ENCODE data around the gene CACFD1. TPM values are rescaled to one million over a fixed set of nuclear protein-coding genes. Genes with fewer than 3 reads are reported as not detected.

CACFD1 gene
- total and polyA plus RNA-seq, 9 donors = 11.1 to 21.5 (median 15.3) TPM

- Histone ChIP-seq H3K9me3 (replicated peaks; ENCODE audit: control insufficient read depth, low read depth, low read length) (no peaks in the 10 kb centered on the region), H3K27me3 (ENCODE audit: control insufficient read depth, insufficient read depth, low read length) (peaks cover 4% of the 10 kb centered on the region), H3K36me3 (ENCODE audit: control insufficient read depth, insufficient read depth, low read length) (peaks cover 2% of the 10 kb centered on the region), H3K4me1 (ENCODE audit: control insufficient read depth, insufficient read depth, low read length) (peaks cover 67% of the 10 kb centered on the region), H3K27ac (ENCODE audit: low read length) (no peak overlapping the region), H3K4me3 (ENCODE audit: low read length) (no peak overlapping the region)
- 55% methylated on average over 25 of the region's 27 CpGs for WGBS (ENCODE audit: insufficient coverage)
- DNase-seq = no peak
These were observed 51.2 kb downstream of the CACFD1 start for GRCh38 chr9:133510926-133511505.

GRCh38 chr9:133511607-133512006 lies 51.8 kb downstream of the CACFD1 start:
- Histone ChIP-seq H3K4me1 (ENCODE audit: control insufficient read depth, insufficient read depth, low read length) (peaks cover 64% of the 10 kb centered on the region), H3K27ac (ENCODE audit: low read length) (no peak overlapping the region), H3K36me3 (ENCODE audit: control insufficient read depth, insufficient read depth, low read length) (peaks cover 2% of the 10 kb centered on the region), H3K4me3 (ENCODE audit: low read length) (no peak overlapping the region), H3K27me3 (ENCODE audit: control insufficient read depth, insufficient read depth, low read length) (peaks cover 4% of the 10 kb centered on the region), H3K9me3 (replicated peaks; ENCODE audit: control insufficient read depth, low read depth, low read length) (no peaks in the 10 kb centered on the region)
- WGBS (ENCODE audit: insufficient coverage) = 79% methylated on average over 9 of the region's 10 CpGs
- DNase-seq = no peak

GRCh38 chr9:133512253-133513213 lies 52.8 kb downstream of the CACFD1 start:
- no peak overlapping the region for H3K27ac ChIP-seq (ENCODE audit: low read length)
- peaks cover 58% of the 10 kb centered on the region for H3K4me1 ChIP-seq (ENCODE audit: control insufficient read depth, insufficient read depth, low read length)
- no peak overlapping the region for H3K4me3 ChIP-seq (ENCODE audit: low read length)
- peaks cover 2% of the 10 kb centered on the region for H3K36me3 ChIP-seq (ENCODE audit: control insufficient read depth, insufficient read depth, low read length)
- no peak for DNase-seq
- WGBS (ENCODE audit: insufficient coverage) = 87% methylated on average over 15 of the region's 19 CpGs
- H3K9me3 ChIP-seq (replicated peaks; ENCODE audit: control insufficient read depth, low read depth, low read length) = no peaks in the 10 kb centered on the region
- peaks cover 4% of the 10 kb centered on the region for H3K27me3 ChIP-seq (ENCODE audit: control insufficient read depth, insufficient read depth, low read length)

GRCh38 chr9:133513214-133514100 lies 53.7 kb downstream of the CACFD1 start:
- H3K4me1 ChIP-seq (ENCODE audit: control insufficient read depth, insufficient read depth, low read length) = peaks cover 58% of the 10 kb centered on the region
- H3K9me3 ChIP-seq (replicated peaks; ENCODE audit: control insufficient read depth, low read depth, low read length) = no peaks in the 10 kb centered on the region
- H3K27ac ChIP-seq (ENCODE audit: low read length) = no peak overlapping the region
- WGBS (ENCODE audit: insufficient coverage) = 46% methylated on average over 13 of the region's 28 CpGs
- DNase-seq = no peak
- peaks cover 4% of the 10 kb centered on the region for H3K27me3 ChIP-seq (ENCODE audit: control insufficient read depth, insufficient read depth, low read length)
- H3K36me3 ChIP-seq (ENCODE audit: control insufficient read depth, insufficient read depth, low read length) = peaks cover 2% of the 10 kb centered on the region
- H3K4me3 ChIP-seq (ENCODE audit: low read length) = no peak overlapping the region

- H3K9me3 ChIP-seq (replicated peaks; ENCODE audit: control insufficient read depth, low read depth, low read length) = no peaks in the 10 kb centered on the region
- H3K4me1 ChIP-seq (ENCODE audit: control insufficient read depth, insufficient read depth, low read length) = peaks cover 49% of the 10 kb centered on the region
- peak; percentile 78 for DNase-seq
- H3K36me3 ChIP-seq (ENCODE audit: control insufficient read depth, insufficient read depth, low read length) = peaks cover 2% of the 10 kb centered on the region
- no peak overlapping the region for H3K27ac ChIP-seq (ENCODE audit: low read length)
- peaks cover 2% of the 10 kb centered on the region for H3K27me3 ChIP-seq (ENCODE audit: control insufficient read depth, insufficient read depth, low read length)
- 43% methylated on average over 9 of the region's 14 CpGs for WGBS (ENCODE audit: insufficient coverage)
- no peak overlapping the region for H3K4me3 ChIP-seq (ENCODE audit: low read length)
These were observed 54.9 kb downstream of the CACFD1 start for GRCh38 chr9:133514460-133515239.

- H3K9me3 ChIP-seq (replicated peaks; ENCODE audit: control insufficient read depth, low read depth, low read length) = no peaks in the 10 kb centered on the region
- peaks cover 43% of the 10 kb centered on the region for H3K4me1 ChIP-seq (ENCODE audit: control insufficient read depth, insufficient read depth, low read length)
- H3K4me3 ChIP-seq (ENCODE audit: low read length) = no peak overlapping the region
- peaks cover 2% of the 10 kb centered on the region for H3K27me3 ChIP-seq (ENCODE audit: control insufficient read depth, insufficient read depth, low read length)
- peaks cover 2% of the 10 kb centered on the region for H3K36me3 ChIP-seq (ENCODE audit: control insufficient read depth, insufficient read depth, low read length)
- no peak for DNase-seq
- WGBS (ENCODE audit: insufficient coverage) = 94% methylated on average over 10 of the region's 10 CpGs
- H3K27ac ChIP-seq (ENCODE audit: low read length) = no peak overlapping the region
These were observed 55.4 kb downstream of the CACFD1 start for GRCh38 chr9:133515240-133515610.

- Histone ChIP-seq H3K27ac (ENCODE audit: low read length) (no peak overlapping the region), H3K4me3 (ENCODE audit: low read length) (no peak overlapping the region), H3K4me1 (ENCODE audit: control insufficient read depth, insufficient read depth, low read length) (peaks cover 40% of the 10 kb centered on the region), H3K9me3 (replicated peaks; ENCODE audit: control insufficient read depth, low read depth, low read length) (no peaks in the 10 kb centered on the region), H3K36me3 (ENCODE audit: control insufficient read depth, insufficient read depth, low read length) (peaks cover 2% of the 10 kb centered on the region), H3K27me3 (ENCODE audit: control insufficient read depth, insufficient read depth, low read length) (no peaks in the 10 kb centered on the region)
- DNase-seq = no peak
- 81% methylated on average over 10 of the region's 17 CpGs for WGBS (ENCODE audit: insufficient coverage)
These were observed 56.0 kb downstream of the CACFD1 start for GRCh38 chr9:133515615-133516255.

- peaks cover 36% of the 10 kb centered on the region for H3K4me1 ChIP-seq (ENCODE audit: control insufficient read depth, insufficient read depth, low read length)
- no peak overlapping the region for H3K27ac ChIP-seq (ENCODE audit: low read length)
- no peak overlapping the region for H3K4me3 ChIP-seq (ENCODE audit: low read length)
- peaks cover 2% of the 10 kb centered on the region for H3K36me3 ChIP-seq (ENCODE audit: control insufficient read depth, insufficient read depth, low read length)
- no peaks in the 10 kb centered on the region for H3K9me3 ChIP-seq (replicated peaks; ENCODE audit: control insufficient read depth, low read depth, low read length)
- H3K27me3 ChIP-seq (ENCODE audit: control insufficient read depth, insufficient read depth, low read length) = no peaks in the 10 kb centered on the region
- DNase-seq = no peak
- 63% methylated on average over 9 of the region's 11 CpGs for WGBS (ENCODE audit: insufficient coverage)
These were observed 56.6 kb downstream of the CACFD1 start for GRCh38 chr9:133516256-133516960.

- DNase-seq = no peak
- Histone ChIP-seq H3K27me3 (ENCODE audit: control insufficient read depth, insufficient read depth, low read length) (no peaks in the 10 kb centered on the region), H3K36me3 (ENCODE audit: control insufficient read depth, insufficient read depth, low read length) (peaks cover 2% of the 10 kb centered on the region), H3K9me3 (replicated peaks; ENCODE audit: control insufficient read depth, low read depth, low read length) (no peaks in the 10 kb centered on the region), H3K27ac (ENCODE audit: low read length) (no peak overlapping the region), H3K4me3 (ENCODE audit: low read length) (no peak overlapping the region), H3K4me1 (ENCODE audit: control insufficient read depth, insufficient read depth, low read length) (peaks cover 40% of the 10 kb centered on the region)
- WGBS (ENCODE audit: insufficient coverage) = 83% methylated on average over 6 of the region's 9 CpGs
These were observed 57.2 kb downstream of the CACFD1 start for GRCh38 chr9:133516961-133517350.
